GM23338 (cell line): ENCODE data around the gene B4GALNT1.
"Not testable (repeated sequence)": the region's sequence is repeated elsewhere in the genome, so short reads cannot be mapped to it uniquely, and the experiment has no call there.

Experiments used
- CREB1 ChIP-seq: fragments of 250-450 bp; sonication (Bioruptor Pico); IDR thresholded peaks from 2 replicates; pipeline ENCODE4 v1.5.0; 2020; ENCODE audit warnings: low read depth, mild to moderate bottlenecking, moderate library complexity
- CTCF ChIP-seq, 2 experiments: fragments of 200-600 bp in 1 of 2; sonication (generic) in 1 of 2; conservative IDR thresholded peaks; 2 replicates each; pipeline versions ENCODE4 v1.5.1 to v1.6.1; 2016 to 2017; ENCODE audit warnings: antibody characterized with exemption in 2 of 2, low read depth in 2 of 2, mild to moderate bottlenecking in 2 of 2, moderate library complexity in 1 of 2
- EZH2 ChIP-seq: fragments of 200-600 bp; sonication (generic); IDR thresholded peaks from one replicate; pipeline ENCODE4 v1.8.0; 2017; ENCODE audit warnings: antibody characterized with exemption, mild to moderate bottlenecking, low read depth; ENCODE audit not compliant: unreplicated experiment
- EZH2phosphoT487 ChIP-seq: fragments of 200-600 bp; sonication (generic); IDR thresholded peaks from one replicate; pipeline ENCODE4 v1.8.1; 2018; ENCODE audit warnings: antibody characterized with exemption; ENCODE audit not compliant: unreplicated experiment
- POLR2AphosphoS5 ChIP-seq: IDR thresholded peaks from 2 replicates; pipeline ENCODE4 v1.6.1; 2016; ENCODE audit warnings: antibody characterized with exemption, low read depth
- REST ChIP-seq: IDR thresholded peaks from one replicate; pipeline ENCODE4 v1.6.1; 2018; ENCODE audit warnings: antibody characterized with exemption; ENCODE audit not compliant: unreplicated experiment
- STAT1 ChIP-seq: IDR thresholded peaks from one replicate; pipeline ENCODE4 v1.6.1; 2016; ENCODE audit warnings: antibody characterized with exemption; ENCODE audit not compliant: unreplicated experiment

DNA sequence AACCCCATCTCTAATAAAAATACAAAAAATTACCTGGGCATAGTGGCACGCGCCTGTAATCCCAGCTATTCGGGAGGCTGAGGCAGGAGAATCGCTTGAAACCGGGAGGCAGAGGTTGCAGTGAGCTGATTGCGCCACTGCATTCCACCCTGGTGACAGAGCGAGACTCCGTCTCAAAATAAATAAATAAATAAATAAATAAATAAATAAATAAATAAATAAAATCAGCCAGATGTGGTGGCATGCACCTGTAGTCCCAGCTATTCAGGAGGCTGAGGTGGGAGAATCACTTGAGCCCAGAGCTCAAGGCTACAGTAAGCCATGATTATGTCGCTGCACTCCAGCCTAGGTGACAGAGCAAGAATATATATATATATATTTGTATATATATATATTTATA is 44.9 kb upstream of the B4GALNT1 start:
- TF ChIP-seq CTCF (conservative IDR thresholded peaks at IDR 0.05; ENCODE audit: low read depth in 2 of 2); EZH2; CREB1 (CRISPR knock-in tag); REST; POLR2AphosphoS5; EZH2phosphoT487; STAT1: not testable (repeated sequence)
